ENCODE data around the gene VEZT.
"Not testable (repeated sequence)": the region's sequence is repeated elsewhere in the genome, so short reads cannot be mapped to it uniquely, and the experiment has no call there.

The VEZT gene

GRCh38 chr12:95229636-95230035 lies 12.0 kb downstream of the VEZT start:
- no peak for DNase-seq (ENCODE audit: insufficient read length)
- FAIRE-seq = no peak
- no peak for TF ChIP-seq TAF1 (IDR thresholded peaks at IDR 0.05; ENCODE audit: borderline replicate concordance, low read depth, low read length)
- TF ChIP-seq POLR2A (IDR thresholded peaks at IDR 0.05; ENCODE audit: low read depth, low read length) = no peak
- TF ChIP-seq POLR2AphosphoS5 (IDR thresholded peaks at IDR 0.05; ENCODE audit: low read depth, low read length) = no peak

DNA sequence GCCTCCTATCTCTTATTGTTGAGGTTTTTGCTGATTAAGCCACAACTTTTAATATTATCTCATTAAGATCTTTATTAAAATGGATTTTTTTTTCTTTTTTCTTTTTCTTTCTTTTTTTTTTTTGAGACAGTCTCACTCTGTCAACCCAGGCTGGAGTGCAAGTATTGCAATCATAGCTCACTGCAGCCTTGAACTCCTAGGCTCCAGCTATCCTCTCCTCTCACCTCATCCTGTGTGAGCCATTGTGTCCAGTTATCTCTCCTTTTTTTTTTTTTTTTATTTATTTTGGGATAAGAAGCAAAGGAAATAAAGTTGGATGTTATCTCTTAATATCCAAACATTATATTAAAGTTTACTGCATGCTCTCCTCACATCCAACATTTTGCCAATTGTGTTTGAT lies 12.7 kb downstream of the VEZT start:
- no peak for DNase-seq (ENCODE audit: insufficient read length)
- TF ChIP-seq POLR2AphosphoS5 (IDR thresholded peaks at IDR 0.05; ENCODE audit: low read depth, low read length) = no peak
- no peak for TF ChIP-seq TAF1 (IDR thresholded peaks at IDR 0.05; ENCODE audit: borderline replicate concordance, low read depth, low read length)
- no peak for FAIRE-seq

- DNase-seq (ENCODE audit: insufficient read length) = no peak
- no peak for FAIRE-seq
- TF ChIP-seq POLR2A (IDR thresholded peaks at IDR 0.05; ENCODE audit: low read depth, low read length) = no peak
- TF ChIP-seq TAF1 (IDR thresholded peaks at IDR 0.05; ENCODE audit: borderline replicate concordance, low read depth, low read length) = no peak
- TF ChIP-seq POLR2AphosphoS5 (IDR thresholded peaks at IDR 0.05; ENCODE audit: low read depth, low read length) = no peak
These were observed 13.6 kb downstream of the VEZT start for GRCh38 chr12:95231190-95231589.

- not testable (repeated sequence) for DNase-seq (ENCODE audit: insufficient read length)
These were observed 16.6 kb downstream of the VEZT start for GRCh38 chr12:95234187-95234586.

GRCh38 chr12:95235621-95236020 lies 18.0 kb downstream of the VEZT start:
- DNase-seq (ENCODE audit: insufficient read length); FAIRE-seq: not testable (repeated sequence)

More at GRCh38 chr12:95234187-95234586, 16.6 kb downstream of the VEZT start:
- FAIRE-seq = not testable (repeated sequence)

DNA sequence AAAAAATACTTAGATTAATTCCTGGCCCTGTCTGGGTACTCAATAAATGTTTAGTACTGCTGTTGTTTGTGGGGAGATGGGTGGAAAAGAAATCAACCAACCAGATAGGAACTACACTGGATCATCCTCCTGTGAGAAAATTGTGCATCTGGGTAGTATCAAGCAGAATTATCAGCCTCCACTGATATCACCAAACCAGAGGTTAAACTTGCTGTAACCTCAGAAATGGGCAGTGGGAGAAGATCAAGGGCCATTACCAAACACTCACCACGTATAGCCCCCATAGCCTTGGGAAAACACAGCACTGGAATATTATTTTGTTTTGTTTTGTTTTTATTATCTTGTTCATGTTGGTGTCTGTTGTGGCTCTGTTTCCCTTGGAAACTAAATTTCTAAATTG lies 19.7 kb downstream of the VEZT start:
- DNase-seq (ENCODE audit: insufficient read length) (no peak), FAIRE-seq (no peak)
- TF ChIP-seq POLR2AphosphoS5 (IDR thresholded peaks at IDR 0.05; ENCODE audit: low read depth, low read length) (no peak), TAF1 (IDR thresholded peaks at IDR 0.05; ENCODE audit: borderline replicate concordance, low read depth, low read length) (no peak), POLR2A (IDR thresholded peaks at IDR 0.05; ENCODE audit: low read depth, low read length) (no peak)

DNA sequence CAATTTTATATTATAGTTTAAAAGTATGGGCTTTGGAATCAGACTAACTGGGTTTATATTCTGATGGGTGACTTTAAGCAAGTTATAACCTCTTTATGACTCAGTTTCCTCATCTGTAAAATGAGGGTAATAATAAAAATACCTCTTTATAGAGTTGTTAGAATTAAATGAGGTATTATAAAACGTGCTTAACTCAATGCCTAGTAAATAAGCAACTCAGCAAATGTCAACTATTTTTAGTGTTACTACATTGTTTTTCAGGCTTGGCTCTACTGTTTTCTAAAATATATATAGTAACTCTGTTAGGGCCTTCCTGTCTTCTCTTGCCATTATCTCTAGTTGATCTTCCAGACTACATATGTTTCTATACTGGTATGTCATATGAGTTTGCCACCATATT lies 20.5 kb downstream of the VEZT start:
- FAIRE-seq = no peak
- DNase-seq (ENCODE audit: insufficient read length) = no peak
- no peak for TF ChIP-seq TAF1 (IDR thresholded peaks at IDR 0.05; ENCODE audit: borderline replicate concordance, low read depth, low read length)
- no peak for TF ChIP-seq POLR2A (IDR thresholded peaks at IDR 0.05; ENCODE audit: low read depth, low read length)
- TF ChIP-seq POLR2AphosphoS5 (IDR thresholded peaks at IDR 0.05; ENCODE audit: low read depth, low read length) = no peak

GRCh38 chr12:95239216-95239615 lies 21.6 kb downstream of the VEZT start:
- no peak for DNase-seq (ENCODE audit: insufficient read length)
- TF ChIP-seq POLR2A (IDR thresholded peaks at IDR 0.05; ENCODE audit: low read depth, low read length) (no peak), POLR2AphosphoS5 (IDR thresholded peaks at IDR 0.05; ENCODE audit: low read depth, low read length) (no peak), TAF1 (IDR thresholded peaks at IDR 0.05; ENCODE audit: borderline replicate concordance, low read depth, low read length) (no peak)
- no peak for FAIRE-seq

GRCh38 chr12:95239835-95240234 lies 22.2 kb downstream of the VEZT start:
- FAIRE-seq; DNase-seq (ENCODE audit: insufficient read length): not testable (repeated sequence)

GRCh38 chr12:95240556-95240955 lies 22.9 kb downstream of the VEZT start:
- no peak for FAIRE-seq

DNA sequence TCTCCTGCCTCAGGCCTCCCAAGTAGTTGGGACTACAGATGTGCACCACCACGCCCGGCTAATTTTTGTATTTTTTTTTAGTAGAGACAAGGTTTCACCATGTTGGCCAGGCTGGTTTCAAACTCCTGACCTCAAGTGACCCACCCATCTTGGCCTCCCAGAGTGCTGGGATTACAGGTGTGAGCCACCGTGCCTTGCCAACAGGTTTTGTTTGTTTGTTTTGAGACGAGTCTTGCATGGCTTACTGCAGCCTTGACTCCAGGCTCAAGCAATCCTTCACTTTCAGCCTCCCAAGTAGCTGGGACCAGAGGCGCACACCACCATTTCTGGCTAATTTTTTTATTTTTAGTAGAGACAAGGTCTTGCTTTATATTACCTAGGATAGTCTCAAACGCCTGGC lies 23.5 kb downstream of the VEZT start:
- not testable (repeated sequence) for FAIRE-seq; DNase-seq (ENCODE audit: insufficient read length)

More at GRCh38 chr12:95240556-95240955, 22.9 kb downstream of the VEZT start:
- no peak for DNase-seq (ENCODE audit: insufficient read length)
- no peak for TF ChIP-seq POLR2A (IDR thresholded peaks at IDR 0.05; ENCODE audit: low read depth, low read length)
- TF ChIP-seq POLR2AphosphoS5 (IDR thresholded peaks at IDR 0.05; ENCODE audit: low read depth, low read length) = no peak
- no peak for TF ChIP-seq TAF1 (IDR thresholded peaks at IDR 0.05; ENCODE audit: borderline replicate concordance, low read depth, low read length)

- no peak for FAIRE-seq
These were observed 24.3 kb downstream of the VEZT start for GRCh38 chr12:95241761-95242506.

DNA sequence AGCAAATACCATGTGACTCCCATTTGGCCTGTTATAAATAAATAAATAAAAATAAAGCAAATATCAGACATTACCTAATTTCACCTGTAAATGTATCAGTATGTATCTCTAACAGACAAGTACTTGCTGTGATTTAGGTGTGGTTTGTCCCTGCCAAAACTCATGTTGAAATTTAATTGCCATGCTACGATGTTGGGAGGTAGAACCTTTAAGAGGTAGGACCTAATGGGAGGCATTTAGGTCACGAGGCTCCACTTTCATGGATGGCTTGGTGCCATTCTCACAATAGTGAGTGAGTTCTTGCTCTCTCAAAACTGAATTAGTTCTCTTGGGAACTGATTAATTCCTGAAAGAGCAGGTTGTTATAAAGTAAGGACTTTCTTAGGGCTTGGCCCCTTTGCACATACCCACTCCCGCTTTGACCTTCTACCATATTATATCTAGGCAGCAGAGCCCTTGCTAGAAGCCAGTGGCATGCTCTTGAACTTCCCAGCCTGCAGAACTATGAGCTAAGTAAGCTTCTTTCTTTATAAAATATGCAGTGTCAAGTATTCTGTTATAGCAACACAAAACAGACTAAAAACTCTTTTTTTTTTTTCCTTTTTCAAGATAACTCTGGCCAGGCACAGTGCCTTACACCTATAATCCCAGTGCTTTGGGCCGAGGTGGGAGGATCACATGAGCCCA lies 26.0 kb downstream of the VEZT start:
- FAIRE-seq (no peak), DNase-seq (ENCODE audit: insufficient read length) (no peak)
- TF ChIP-seq TAF1 (IDR thresholded peaks at IDR 0.05; ENCODE audit: borderline replicate concordance, low read depth, low read length) = no peak
- TF ChIP-seq POLR2AphosphoS5 (IDR thresholded peaks at IDR 0.05; ENCODE audit: low read depth, low read length) = no peak
- TF ChIP-seq POLR2A (IDR thresholded peaks at IDR 0.05; ENCODE audit: low read depth, low read length) = no peak

More at GRCh38 chr12:95241761-95242506, 24.3 kb downstream of the VEZT start:
- TF ChIP-seq TAF1 (IDR thresholded peaks at IDR 0.05; ENCODE audit: borderline replicate concordance, low read depth, low read length) = no peak
- TF ChIP-seq POLR2AphosphoS5 (IDR thresholded peaks at IDR 0.05; ENCODE audit: low read depth, low read length) = no peak
- no peak for TF ChIP-seq POLR2A (IDR thresholded peaks at IDR 0.05; ENCODE audit: low read depth, low read length)
- DNase-seq (ENCODE audit: insufficient read length) = no peak

Measured in GM12892 (cell line).